GM10266 (cell line): ENCODE results near the gene TECR.

Experiments used
- DNase-seq: peaks from one replicate; pipeline ENCODE4 v3.0.0; 2012; ENCODE audit errors: extremely low spot score
- TF ChIP-seq, protein P1 (sequence below): IDR thresholded peaks from 2 replicates; pipeline ENCODE4 v1.5.1; 2012; ENCODE audit warnings: mild to moderate bottlenecking, low read depth; ENCODE audit not compliant: control insufficient read depth, insufficient read depth; ENCODE audit errors: missing control alignments

Gene TECR

DNA sequence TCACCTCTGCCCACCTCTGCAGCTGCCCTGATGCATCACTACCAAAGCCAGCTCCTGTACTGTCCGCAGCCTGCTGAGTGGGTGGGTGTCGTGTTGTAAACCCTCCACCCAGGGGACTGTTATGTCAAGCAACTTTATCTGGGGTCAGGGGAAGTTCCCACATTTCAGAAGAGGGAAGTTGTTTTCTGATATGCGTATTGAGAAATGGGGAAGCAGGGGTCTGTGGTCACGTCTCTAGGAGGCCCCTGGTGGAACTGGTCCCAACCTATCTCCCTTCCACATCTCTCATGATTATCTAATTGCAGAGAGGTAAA lies 84.7 kb downstream of the TECR start:
- DNase-seq, result peak; percentile 54
- TF ChIP-seq, protein P1, sequence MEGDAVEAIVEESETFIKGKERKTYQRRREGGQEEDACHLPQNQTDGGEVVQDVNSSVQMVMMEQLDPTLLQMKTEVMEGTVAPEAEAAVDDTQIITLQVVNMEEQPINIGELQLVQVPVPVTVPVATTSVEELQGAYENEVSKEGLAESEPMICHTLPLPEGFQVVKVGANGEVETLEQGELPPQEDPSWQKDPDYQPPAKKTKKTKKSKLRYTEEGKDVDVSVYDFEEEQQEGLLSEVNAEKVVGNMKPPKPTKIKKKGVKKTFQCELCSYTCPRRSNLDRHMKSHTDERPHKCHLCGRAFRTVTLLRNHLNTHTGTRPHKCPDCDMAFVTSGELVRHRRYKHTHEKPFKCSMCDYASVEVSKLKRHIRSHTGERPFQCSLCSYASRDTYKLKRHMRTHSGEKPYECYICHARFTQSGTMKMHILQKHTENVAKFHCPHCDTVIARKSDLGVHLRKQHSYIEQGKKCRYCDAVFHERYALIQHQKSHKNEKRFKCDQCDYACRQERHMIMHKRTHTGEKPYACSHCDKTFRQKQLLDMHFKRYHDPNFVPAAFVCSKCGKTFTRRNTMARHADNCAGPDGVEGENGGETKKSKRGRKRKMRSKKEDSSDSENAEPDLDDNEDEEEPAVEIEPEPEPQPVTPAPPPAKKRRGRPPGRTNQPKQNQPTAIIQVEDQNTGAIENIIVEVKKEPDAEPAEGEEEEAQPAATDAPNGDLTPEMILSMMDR, result no peak
